ENCODE data around the gene CLBA1. TPM values are rescaled to one million over a fixed set of nuclear protein-coding genes. Genes with fewer than 3 reads are reported as not detected.

CLBA1 gene
- total RNA-seq, 4 donors from 2014 or later, result 2.2 to 11.7 (median 6.5) TPM

DNA sequence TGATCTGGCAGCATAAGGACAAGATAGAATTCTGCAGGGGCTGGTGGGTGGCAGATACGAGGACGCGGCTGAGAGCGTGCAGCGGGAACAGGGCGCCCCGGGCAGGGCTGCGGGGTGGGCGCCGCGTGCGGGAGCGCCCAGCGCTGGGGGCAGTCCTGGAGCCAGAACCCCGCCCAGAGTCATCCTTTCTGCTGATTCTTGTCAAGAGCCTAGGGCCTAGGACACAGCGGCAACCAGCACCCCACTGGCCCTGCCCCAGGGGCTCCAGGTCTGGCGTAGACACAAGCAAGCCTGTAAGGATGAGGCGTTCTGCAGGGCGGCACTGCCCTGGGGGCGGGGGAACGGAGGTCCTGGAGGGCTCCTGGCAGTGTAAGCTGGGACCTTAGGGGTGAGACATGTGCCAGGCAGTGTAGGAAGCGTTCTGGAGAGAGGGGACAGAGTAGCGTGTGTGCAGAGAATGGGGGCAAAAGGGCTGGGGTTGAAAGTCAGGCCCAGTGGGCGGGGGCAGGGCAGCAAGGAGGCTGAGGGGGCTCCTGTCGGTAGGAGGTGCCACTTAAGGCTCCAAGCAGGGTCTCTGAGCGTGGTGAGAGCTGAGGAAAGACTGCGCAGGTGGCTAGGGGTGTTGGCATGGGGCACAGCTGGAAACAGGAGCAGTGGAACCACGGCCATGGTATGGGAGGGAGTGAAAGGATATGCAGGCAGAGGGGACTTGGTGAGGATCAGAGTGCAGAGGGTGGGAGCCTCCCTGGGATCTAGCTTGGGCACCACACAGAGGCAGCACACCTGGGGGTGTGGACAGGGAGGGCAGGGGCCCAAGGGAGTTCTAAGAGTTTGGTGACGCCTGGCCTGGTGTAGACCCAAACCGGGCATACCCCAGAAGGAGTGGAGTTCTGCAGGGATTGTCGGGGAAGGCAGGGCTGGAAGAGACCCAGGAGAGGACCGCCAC is 6.6 kb upstream of the CLBA1 start:
- no peak for DNase-seq (ENCODE audit: low spot score in 2 of 2)
- TF ChIP-seq POLR2A (IDR thresholded peaks at IDR 0.05) (no peak), CTCF (IDR thresholded peaks at IDR 0.05) (no peak)
- H3K4me3 ChIP-seq (ENCODE audit: low read depth, poor library complexity, severe bottlenecking), result no peak overlapping the region
- intact Hi-C loops (cut with DNase I; ENCODE audit: low total_unique reads), result no loop called here
- WGBS, 2 donors, result 49 to 56% methylated on average over 31 to 32 of the region's 32 CpGs

GRCh38 chr14:104979758-104980610 is 5.6 kb upstream of the CLBA1 start:
- no peak for DNase-seq (ENCODE audit: low spot score in 2 of 2)
- intact Hi-C loops (cut with DNase I; ENCODE audit: low total_unique reads), result no loop called here

DNA sequence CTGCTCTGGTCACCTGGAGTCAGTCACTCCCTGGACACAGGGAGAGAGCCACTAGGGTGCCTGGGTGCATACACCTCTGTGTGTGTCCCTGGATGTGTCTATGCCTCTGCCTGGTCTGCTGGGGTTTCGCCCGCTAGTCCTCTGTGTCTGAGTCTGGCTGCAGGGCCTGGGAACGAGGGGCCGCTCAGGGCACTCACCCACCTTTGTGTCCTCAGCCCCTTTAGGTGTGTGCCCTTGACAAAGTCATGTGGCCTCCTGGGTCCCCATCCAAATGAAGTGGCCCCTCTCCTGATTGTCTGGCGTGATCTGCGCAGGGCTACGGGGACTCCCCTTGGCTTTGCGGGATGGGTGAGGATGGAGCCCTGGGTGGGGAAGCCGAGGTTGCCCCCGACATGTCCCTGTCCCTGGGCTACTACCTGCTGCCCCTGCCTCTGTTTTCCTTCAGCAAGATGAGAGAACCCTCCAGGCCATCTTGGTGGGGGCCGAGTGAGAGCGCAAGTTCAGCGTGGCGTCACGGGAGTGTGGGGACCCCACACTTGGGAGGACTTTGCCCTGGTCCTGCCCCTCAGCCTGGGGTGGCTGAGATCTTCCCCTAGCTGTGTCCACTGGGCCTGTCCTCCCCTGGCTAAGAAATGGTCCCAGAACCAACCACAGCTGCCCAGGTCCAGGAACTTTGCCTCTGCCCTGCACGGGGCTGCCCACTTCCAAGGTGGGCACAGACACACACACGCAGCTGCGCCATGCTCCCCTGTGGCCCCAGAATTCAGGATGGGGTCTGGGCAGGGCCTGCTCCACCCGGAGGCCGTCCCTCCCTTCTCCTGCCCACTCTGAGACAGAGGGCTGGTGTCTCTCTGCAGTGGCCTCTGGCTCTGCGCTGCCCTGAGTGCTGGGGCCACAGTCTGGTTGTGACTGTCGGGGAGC is 4.7 kb upstream of the CLBA1 start:
- TF ChIP-seq CTCF (IDR thresholded peaks at IDR 0.05), result no peak
- TF ChIP-seq POLR2A (IDR thresholded peaks at IDR 0.05), result no peak
- 86 to 93% methylated on average over 21 to 22 of the region's 22 CpGs for WGBS, 2 donors
- no peak for DNase-seq (ENCODE audit: low spot score in 2 of 2)
- no peak overlapping the region for H3K4me3 ChIP-seq (ENCODE audit: low read depth, poor library complexity, severe bottlenecking)
- intact Hi-C loops (cut with DNase I; ENCODE audit: low total_unique reads), result no loop called here

More at GRCh38 chr14:104979758-104980610, 5.6 kb upstream of the CLBA1 start:
- WGBS, 2 donors, result 67 to 83% methylated on average over 17 to 19 of the region's 19 CpGs
- TF ChIP-seq CTCF (IDR thresholded peaks at IDR 0.05) (peak in 1 of 3 donors; percentile 65), POLR2A (IDR thresholded peaks at IDR 0.05) (no peak)
- H3K4me3 ChIP-seq (ENCODE audit: low read depth, poor library complexity, severe bottlenecking), result no peak overlapping the region

- no peak overlapping the region for H3K4me3 ChIP-seq (ENCODE audit: low read depth, poor library complexity, severe bottlenecking)
- no peak for TF ChIP-seq CTCF (IDR thresholded peaks at IDR 0.05)
- no peak for TF ChIP-seq POLR2A (IDR thresholded peaks at IDR 0.05)
- intact Hi-C loops (cut with DNase I; ENCODE audit: low total_unique reads), result no loop called here
- DNase-seq (ENCODE audit: low spot score in 2 of 2), result no peak
- 76 to 83% methylated on average over 13 to 17 of the region's 17 CpGs for WGBS, 2 donors
Measured at GRCh38 chr14:104981699-104982541, 3.7 kb upstream of the CLBA1 start.

All from lower leg skin (tissue), 4 donors.